Activated T-cell treated with anti-CD3 and anti-CD28 coated beads, Interleukin-2, amount 50 U/mL, for 72 hours (primary cell): ENCODE measurements around the gene FYN. TPM values are rescaled to one million over a fixed set of nuclear protein-coding genes. Genes with fewer than 3 reads are reported as not detected.
A peak's percentile ranks its signal among the peaks of the same experiment; 100 is the strongest.
"Not testable (repeated sequence)": the region's sequence is repeated elsewhere in the genome, so short reads cannot be mapped to it uniquely, and the experiment has no call there.

Experiments used
- ATAC-seq, 2 donors: fragments of 150-1000 bp; cut with Tn5 transposase; replicated peaks in 1 of 2; 2 replicates each; pipeline ENCODE4 v1.10.0; 2021; ENCODE audit warnings: moderate library complexity in 2 of 2, mild to moderate bottlenecking in 1 of 2
- DNase-seq, 2 donors: peaks; one replicate each; pipeline ENCODE4 v3.0.0; 2021 to 2022; ENCODE audit warnings: mixed read lengths in 1 of 2
- H3K27ac Mint-ChIP-seq: one replicate; pipeline ENCODE4 v1.8.0; 2022; ENCODE audit warnings: mild to moderate bottlenecking, moderate library complexity, mixed read lengths
- H3K27me3 Mint-ChIP-seq: one replicate; pipeline ENCODE4 v1.8.0; 2022; ENCODE audit warnings: low read depth, mixed read lengths
- H3K36me3 Mint-ChIP-seq, 2 donors: one replicate each; pipeline ENCODE4 v1.8.0; 2022; ENCODE audit warnings: mixed read lengths in 2 of 2, mild to moderate bottlenecking in 1 of 2; ENCODE audit not compliant: insufficient read depth in 2 of 2
- H3K4me1 Mint-ChIP-seq: one replicate; pipeline ENCODE4 v1.8.0; 2022; ENCODE audit warnings: low read depth, mixed read lengths
- H3K4me3 Mint-ChIP-seq, 2 donors: one replicate each; pipeline ENCODE4 v1.8.0; 2022; ENCODE audit warnings: mild to moderate bottlenecking in 2 of 2, mixed read lengths in 2 of 2, moderate library complexity in 2 of 2
- H3K9me3 Mint-ChIP-seq, 2 donors: one replicate each; pipeline ENCODE4 v1.8.0; 2022; ENCODE audit warnings: mixed read lengths in 2 of 2
- total RNA-seq, 2 donors: library from RNA; stranded (reverse); gene quantifications; one replicate each; pipeline ENCODE4 v1.2.3, GENCODE V29; 2022

FYN gene
- 100 to 1,000 TPM; 504 to 505 TPM for total RNA-seq

DNA sequence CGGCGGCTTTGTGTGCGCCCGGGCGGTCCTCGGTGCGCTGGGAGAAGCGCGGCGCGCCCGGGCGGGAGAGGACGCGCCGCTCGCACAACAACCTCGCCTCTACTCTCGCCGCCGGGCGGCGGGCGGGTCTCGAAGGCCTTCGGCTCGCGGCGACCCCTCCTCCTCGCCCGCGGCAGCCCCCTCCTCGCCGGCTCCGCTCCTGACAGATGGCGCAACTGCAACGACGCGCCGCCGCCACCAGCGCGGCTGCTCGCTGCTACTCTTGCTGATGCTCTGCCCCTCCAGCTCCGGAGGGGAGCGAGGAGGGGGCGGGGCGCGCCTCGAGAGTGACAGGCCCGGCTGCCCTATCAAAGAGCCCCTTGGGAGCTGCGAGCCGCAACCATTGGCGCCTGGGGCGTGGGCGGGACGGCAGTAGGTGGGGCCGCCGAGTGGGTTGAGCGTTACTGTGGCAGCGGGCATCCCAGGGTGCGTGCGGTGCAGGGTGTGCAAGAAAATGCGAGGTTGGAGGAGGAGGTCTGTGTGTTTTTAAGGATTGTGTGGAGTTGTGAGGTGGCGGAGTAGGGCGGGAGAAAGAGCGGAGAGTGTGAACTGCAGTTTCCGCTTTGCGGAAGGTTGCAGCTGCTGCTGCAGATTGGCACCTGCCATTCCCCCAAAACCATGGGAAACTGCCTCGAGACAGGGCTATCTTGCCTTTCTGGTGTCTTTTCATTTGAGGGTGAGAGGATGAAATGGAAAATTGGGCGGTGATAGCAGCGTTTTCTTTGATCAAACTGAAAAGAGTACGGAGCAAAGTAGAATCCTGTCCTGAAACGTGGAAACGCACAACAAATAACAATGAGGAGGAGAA, at the start of gene FYN:
TSS of gene FYN (minus strand) at position 275 of the 847 bp plus-strand sequence. CDS start 153,401 bp downstream, outside the sequence.
- Mint-ChIP-seq H3K4me3 (peak within 1 kb of the TSS; percentile 84 to 99), H3K36me3 (peaks cover 13 to 23% of the 10 kb centered on the region in 2 donors), H3K27ac (peak within 1 kb of the TSS; percentile 95), H3K4me1 (peaks cover 43% of the 10 kb centered on the region), H3K27me3 (no peaks in the 10 kb centered on the region), H3K9me3 (no peaks in the 10 kb centered on the region)
- DNase-seq (peak; percentile 99 to 100), ATAC-seq (peak; percentile 91 to 92)

DNA sequence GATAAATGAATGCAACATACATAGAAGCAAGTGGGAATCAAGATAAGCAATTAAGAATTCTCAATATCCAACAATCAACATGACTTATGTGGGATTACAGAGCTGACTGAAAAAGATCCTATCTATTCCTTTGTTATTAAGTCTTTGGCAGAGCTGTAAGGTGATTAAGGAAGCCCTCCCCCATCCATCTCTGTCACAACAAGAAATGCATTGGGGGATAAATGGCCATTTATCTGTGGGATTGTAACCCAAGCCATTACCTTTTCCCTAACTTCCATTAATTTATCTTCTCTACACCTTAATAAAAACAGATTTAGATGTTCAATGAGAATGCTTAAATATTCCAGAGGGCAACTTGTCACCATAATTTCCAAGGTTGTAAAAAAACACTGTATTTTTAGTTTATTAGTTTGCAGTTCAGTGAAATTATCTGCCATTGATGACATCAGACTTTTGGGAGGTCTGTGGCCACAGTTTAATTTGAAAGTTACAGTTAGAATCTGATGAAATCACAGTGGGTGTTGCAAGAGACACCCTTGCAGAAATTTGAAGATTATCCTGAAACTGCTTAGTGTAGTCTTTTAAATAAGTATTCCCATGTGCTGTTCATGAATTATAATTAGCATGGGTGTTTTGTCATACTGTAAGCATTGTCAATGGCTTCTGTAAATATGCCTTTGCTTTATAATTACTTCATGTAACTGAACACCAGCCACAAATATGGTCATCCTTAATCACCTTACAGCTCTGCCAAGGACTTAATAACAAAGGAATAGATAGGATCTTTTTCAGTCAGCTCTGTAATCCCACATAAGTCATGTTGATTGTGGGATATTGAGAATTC, 49.4 kb upstream of the FYN start:
- H3K4me3 Mint-ChIP-seq, result no peak overlapping the region

DNA sequence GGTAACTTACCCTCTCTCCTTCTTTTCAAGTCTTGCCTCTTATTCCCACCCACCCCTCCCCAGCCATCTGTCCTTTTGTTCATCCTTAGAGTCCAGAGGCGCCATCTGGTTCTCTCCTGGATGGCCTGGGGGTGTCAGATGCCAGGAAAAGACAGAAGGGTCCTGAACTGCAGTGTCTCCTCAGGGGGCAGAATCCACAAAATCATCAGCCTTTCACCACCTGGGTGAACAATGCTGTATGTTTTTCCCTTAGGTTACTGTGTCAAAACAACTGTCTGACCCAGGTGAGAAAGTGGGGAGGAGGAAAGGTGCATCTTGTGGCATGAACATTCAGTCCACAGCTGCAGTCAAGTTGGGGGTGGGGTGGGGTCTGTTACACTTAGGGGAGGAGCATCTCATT, 47.9 kb upstream of the FYN start:
- Mint-ChIP-seq H3K9me3 (peaks cover 0 to 4% of the 10 kb centered on the region in 2 donors), H3K27ac (no peak overlapping the region), H3K4me3 (no peak overlapping the region), H3K4me1 (peaks cover 47% of the 10 kb centered on the region), H3K27me3 (no peaks in the 10 kb centered on the region), H3K36me3 (no peaks in the 10 kb centered on the region)
- DNase-seq (no peak), ATAC-seq (no peak)

More for the DNA sequence above, 49.4 kb upstream of the FYN start:
- Mint-ChIP-seq H3K9me3 (peaks cover 0 to 2% of the 10 kb centered on the region in 2 donors), H3K4me1 (peaks cover 48% of the 10 kb centered on the region), H3K36me3 (no peaks in the 10 kb centered on the region), H3K27ac (no peak overlapping the region), H3K27me3 (no peaks in the 10 kb centered on the region)
- no peak for DNase-seq
- no peak for ATAC-seq

DNA sequence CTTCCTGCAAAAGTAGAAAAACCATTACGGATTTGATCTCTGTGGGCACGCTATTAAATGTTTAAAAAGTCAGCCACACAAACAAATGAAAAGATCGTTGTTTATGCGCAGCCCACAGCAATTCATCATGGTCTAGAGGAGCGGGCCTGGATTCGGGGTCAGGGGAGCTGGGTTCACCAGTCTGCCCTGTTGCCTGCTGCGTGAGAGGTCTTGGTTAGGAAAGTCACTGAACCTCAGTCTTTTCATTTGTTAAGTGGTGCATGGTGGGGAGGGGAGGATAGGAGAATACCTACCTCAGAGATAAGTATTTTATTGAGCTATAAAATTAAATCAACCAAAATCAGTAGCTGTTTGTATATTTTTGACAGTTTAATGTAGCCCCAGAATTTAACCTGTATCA, 47.3 kb upstream of the FYN start:
- no peak overlapping the region for H3K27ac Mint-ChIP-seq

DNA sequence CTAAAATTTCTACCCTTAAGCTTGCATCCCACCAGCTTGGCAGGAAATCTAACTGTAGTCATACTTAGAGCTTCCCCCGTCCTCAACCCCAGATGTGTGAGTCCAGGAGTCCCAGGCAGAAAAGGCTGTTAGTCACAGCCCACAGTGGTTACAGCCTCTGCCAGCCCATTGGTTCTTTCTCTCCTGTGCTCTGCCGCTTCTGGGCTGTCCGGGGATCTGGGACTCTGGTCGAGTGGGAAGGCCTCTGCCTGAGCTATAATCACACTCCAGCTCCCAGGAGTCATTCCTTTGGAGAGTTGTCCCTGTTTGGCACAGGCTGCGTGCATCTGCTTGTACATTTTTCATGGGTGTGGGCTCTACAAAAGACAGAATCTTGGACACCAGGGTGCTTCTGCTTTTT, 45.6 kb upstream of the FYN start:
- ATAC-seq (peak; percentile 53 to 67), DNase-seq (peak in 1 of 2 donors; percentile 3)
- Mint-ChIP-seq H3K4me3 (no peak overlapping the region), H3K27ac (no peak overlapping the region), H3K36me3 (no peaks in the 10 kb centered on the region), H3K9me3 (peaks cover 0 to 4% of the 10 kb centered on the region in 2 donors), H3K27me3 (no peaks in the 10 kb centered on the region), H3K4me1 (peaks cover 24% of the 10 kb centered on the region)

More for the DNA sequence above, 47.3 kb upstream of the FYN start:
- no peak overlapping the region for H3K4me3 Mint-ChIP-seq
- H3K4me1 Mint-ChIP-seq, result peaks cover 41% of the 10 kb centered on the region
- no peaks in the 10 kb centered on the region for H3K36me3 Mint-ChIP-seq
- peaks cover 0 to 4% of the 10 kb centered on the region in 2 donors for H3K9me3 Mint-ChIP-seq
- DNase-seq (no peak), ATAC-seq (no peak)
- H3K27me3 Mint-ChIP-seq, result no peaks in the 10 kb centered on the region

DNA sequence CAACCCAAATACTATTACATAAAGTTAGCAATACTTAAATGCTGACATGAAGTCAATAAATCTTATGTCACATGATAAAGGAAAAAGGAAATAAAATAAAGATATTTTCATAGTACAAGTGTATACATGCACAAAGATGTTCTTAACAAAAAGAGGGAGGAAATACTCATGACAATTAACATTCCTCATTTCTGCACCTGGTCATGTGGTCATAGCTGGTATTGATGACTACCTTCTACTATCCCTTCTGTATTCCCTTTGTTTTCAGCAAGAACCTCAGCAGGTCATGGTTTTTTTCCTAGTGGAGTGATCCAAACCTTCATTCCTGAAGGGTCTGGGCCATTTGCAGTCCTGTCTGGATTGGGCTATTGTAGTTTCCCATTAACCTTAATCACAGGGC, 43.5 kb upstream of the FYN start:
- peaks cover 0 to 2% of the 10 kb centered on the region in 2 donors for H3K9me3 Mint-ChIP-seq
- H3K36me3 Mint-ChIP-seq, result no peaks in the 10 kb centered on the region
- peaks cover 18% of the 10 kb centered on the region for H3K4me1 Mint-ChIP-seq
- H3K4me3 Mint-ChIP-seq, result no peak overlapping the region
- H3K27me3 Mint-ChIP-seq, result no peaks in the 10 kb centered on the region
- no peak overlapping the region for H3K27ac Mint-ChIP-seq
- DNase-seq (no peak), ATAC-seq (no peak)

DNA sequence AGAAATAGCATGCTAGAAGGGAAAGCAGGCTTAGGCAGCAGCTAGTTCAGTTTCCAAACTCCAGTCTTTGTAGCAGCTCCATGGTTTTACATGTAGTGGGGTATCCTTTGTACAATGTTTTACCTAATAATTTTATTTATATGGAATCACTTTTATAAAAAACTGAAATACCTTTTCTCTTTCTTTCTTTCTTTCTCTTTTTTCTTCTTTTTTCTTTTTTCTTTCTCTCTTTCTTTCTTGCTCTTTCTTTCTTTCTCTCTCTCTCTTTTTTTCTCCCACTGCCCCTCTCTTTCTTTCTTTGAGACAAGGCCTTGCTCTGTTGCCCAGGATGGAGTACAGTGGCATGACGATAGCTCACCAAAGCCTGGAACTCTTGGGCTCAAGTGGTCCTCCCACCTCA, 41.4 kb upstream of the FYN start:
- ATAC-seq, result no peak
- no peaks in the 10 kb centered on the region for H3K27me3 Mint-ChIP-seq
- peaks cover 0 to 2% of the 10 kb centered on the region in 2 donors for H3K9me3 Mint-ChIP-seq
- peaks cover 15% of the 10 kb centered on the region for H3K4me1 Mint-ChIP-seq
- H3K27ac Mint-ChIP-seq, result peak overlapping the region; percentile 34
- no peak overlapping the region for H3K4me3 Mint-ChIP-seq
- no peaks in the 10 kb centered on the region for H3K36me3 Mint-ChIP-seq
- DNase-seq, result no peak

DNA sequence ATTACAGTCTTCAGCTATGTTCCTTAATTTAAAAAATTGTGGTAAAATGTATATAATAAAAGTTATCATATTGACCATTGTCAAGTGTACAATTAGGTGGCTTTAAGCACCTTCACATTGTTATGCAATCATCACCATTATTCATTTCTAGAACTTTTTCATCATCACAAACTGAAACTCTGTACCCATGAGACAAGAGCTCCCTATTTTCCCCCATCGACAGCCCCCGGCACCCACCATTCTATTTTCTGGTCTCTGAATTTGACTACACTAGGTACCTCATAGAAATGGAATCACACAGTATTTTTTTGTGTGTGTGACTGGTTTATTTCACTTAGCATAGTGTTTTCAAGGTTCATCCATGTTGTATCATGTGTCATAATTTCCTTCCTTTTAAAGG, 39.7 kb upstream of the FYN start:
- Mint-ChIP-seq H3K9me3 (peaks cover 0 to 6% of the 10 kb centered on the region in 2 donors), H3K36me3 (peaks cover 0 to 6% of the 10 kb centered on the region in 2 donors), H3K4me1 (peaks cover 15% of the 10 kb centered on the region), H3K27me3 (no peaks in the 10 kb centered on the region), H3K4me3 (no peak overlapping the region), H3K27ac (peak overlapping the region; percentile 7)
- peak; percentile 20 to 27 for DNase-seq
- ATAC-seq, result peak; percentile 62 to 78

DNA sequence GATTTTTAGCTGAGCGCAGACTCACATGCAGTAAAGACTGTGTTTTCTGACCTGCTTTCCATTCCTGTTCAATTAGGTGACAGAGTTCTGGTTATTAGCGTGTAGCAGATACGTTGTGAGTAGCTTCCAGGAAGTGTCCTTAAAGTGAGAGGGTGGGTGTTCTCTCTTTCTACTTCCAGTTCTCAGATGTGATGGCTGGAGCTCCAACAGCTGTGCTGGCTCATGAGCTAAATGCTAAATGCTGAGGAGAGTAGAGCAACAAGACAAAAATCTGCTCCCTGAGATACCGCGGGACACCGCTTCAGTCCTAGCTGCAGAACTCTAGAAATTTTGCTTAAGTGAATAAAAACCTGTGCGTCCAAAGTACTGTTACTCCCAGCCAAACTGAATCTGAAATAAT, 38.2 kb upstream of the FYN start:
- ATAC-seq, result no peak
- peaks cover 0 to 4% of the 10 kb centered on the region in 2 donors for H3K9me3 Mint-ChIP-seq
- no peak for DNase-seq
- H3K27ac Mint-ChIP-seq, result no peak overlapping the region
- no peaks in the 10 kb centered on the region for H3K27me3 Mint-ChIP-seq
- peaks cover 15% of the 10 kb centered on the region for H3K4me1 Mint-ChIP-seq
- H3K4me3 Mint-ChIP-seq, result no peak overlapping the region
- peaks cover 0 to 6% of the 10 kb centered on the region in 2 donors for H3K36me3 Mint-ChIP-seq

DNA sequence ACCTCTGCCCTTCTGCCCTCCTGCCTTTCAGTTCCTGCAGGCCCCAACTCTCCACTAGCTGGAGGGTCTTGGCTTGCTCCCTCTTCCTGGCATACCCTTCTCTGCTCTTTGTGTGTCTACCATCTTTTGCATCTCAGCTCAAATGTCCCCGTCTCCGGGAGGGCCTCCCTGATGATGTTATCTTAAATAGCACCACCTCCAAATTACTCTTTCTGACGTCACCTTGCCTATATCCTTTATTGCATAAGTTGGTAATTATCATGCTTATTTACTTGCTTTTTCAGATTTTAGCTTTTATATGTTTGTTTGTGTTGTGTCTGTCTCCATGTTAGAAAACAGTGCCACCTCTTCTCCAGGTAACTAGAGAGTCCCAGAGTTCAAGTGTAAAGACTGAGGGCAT, 36.0 kb upstream of the FYN start:
- no peaks in the 10 kb centered on the region for H3K27me3 Mint-ChIP-seq
- H3K36me3 Mint-ChIP-seq, result peaks cover 0 to 8% of the 10 kb centered on the region in 2 donors
- H3K27ac Mint-ChIP-seq, result no peak overlapping the region
- H3K4me1 Mint-ChIP-seq, result peaks cover 15% of the 10 kb centered on the region
- peaks cover 0 to 4% of the 10 kb centered on the region in 2 donors for H3K9me3 Mint-ChIP-seq
- DNase-seq, result no peak
- ATAC-seq, result no peak
- no peak overlapping the region for H3K4me3 Mint-ChIP-seq

DNA sequence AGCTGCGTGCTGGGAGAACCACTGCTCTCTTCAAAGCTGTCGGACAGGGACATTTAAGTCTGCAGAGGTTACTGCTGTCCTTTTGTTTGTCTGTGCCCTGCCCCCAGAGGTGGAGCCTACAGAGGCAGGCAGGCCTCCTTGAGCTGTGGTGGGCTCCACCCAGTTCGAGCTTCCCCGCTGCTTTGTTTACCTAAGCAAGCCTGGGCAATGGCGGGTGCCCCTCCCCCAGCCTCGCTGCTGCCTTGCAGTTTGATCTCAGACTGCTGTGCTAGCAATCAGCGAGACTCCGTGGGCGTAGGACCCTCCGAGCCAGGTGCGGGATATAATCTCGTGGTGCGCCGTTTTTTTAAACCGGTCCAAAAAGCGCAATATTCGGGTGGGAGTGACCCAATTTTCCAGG, 35.1 kb upstream of the FYN start:
- H3K9me3 Mint-ChIP-seq, H3K4me3 Mint-ChIP-seq, H3K36me3 Mint-ChIP-seq, DNase-seq, H3K27me3 Mint-ChIP-seq, H3K27ac Mint-ChIP-seq, ATAC-seq: not testable (repeated sequence)
- peaks cover 14% of the 10 kb centered on the region for H3K4me1 Mint-ChIP-seq

DNA sequence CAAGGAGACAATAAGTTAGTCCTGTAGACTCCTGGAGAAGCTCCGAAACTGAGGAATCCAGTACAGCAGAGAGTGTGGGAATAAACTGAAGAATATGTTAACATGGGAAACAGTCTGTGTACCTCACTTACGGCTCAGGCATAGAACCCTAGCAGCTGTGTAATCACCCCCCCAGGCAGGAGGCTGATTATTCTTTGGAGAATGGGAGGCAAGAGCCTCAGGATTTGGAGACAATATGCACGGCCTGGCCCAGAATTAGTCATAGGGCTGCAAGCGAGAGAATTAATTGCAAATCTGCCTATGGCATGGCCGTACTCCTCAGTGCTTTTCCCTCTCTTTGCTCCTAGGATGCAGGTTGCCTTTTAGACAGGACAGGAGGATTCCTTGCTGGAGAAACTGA, 27.5 kb upstream of the FYN start:
- Mint-ChIP-seq H3K4me3 (no peak overlapping the region), H3K27ac (no peak overlapping the region), H3K4me1 (no peaks in the 10 kb centered on the region), H3K36me3 (no peaks in the 10 kb centered on the region), H3K9me3 (no peaks in the 10 kb centered on the region), H3K27me3 (no peaks in the 10 kb centered on the region)
- DNase-seq, result no peak
- ATAC-seq, result no peak

DNA sequence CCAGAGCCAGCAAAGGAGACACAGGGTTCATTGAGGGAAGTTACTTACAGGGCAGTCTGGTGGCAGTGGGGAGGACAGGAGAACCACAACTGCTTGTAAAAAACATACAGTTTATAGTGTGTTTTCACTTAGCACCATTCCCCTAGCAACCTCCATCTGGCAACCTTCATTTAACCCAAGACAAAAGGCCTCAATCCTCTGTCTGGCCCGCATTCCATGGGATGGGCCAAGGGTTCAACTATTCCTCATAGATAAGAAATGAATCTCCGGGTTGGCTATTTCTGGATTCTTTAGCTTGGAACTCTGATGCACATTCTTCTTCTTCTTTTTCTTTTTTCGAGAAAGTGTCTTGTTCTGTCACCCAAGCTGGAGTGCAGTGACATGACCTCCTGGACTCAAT, 26.3 kb upstream of the FYN start:
- no peak overlapping the region for H3K4me3 Mint-ChIP-seq
- H3K27me3 Mint-ChIP-seq, result no peaks in the 10 kb centered on the region
- no peaks in the 10 kb centered on the region for H3K4me1 Mint-ChIP-seq
- H3K36me3 Mint-ChIP-seq, result no peaks in the 10 kb centered on the region
- DNase-seq (no peak), ATAC-seq (no peak)
- no peaks in the 10 kb centered on the region for H3K9me3 Mint-ChIP-seq
- no peak overlapping the region for H3K27ac Mint-ChIP-seq
